Medulla oblongata (tissue), 1 donor: ENCODE data around the gene GPATCH1.
"Not testable (repeated sequence)": the region's sequence is repeated elsewhere in the genome, so short reads cannot be mapped to it uniquely, and the experiment has no call there.

Experiments
- DNase-seq: peaks from one replicate; pipeline ENCODE4 v3.0.0-alpha.2; 2015; ENCODE audit errors: extremely low spot score

The GPATCH1 gene

DNA sequence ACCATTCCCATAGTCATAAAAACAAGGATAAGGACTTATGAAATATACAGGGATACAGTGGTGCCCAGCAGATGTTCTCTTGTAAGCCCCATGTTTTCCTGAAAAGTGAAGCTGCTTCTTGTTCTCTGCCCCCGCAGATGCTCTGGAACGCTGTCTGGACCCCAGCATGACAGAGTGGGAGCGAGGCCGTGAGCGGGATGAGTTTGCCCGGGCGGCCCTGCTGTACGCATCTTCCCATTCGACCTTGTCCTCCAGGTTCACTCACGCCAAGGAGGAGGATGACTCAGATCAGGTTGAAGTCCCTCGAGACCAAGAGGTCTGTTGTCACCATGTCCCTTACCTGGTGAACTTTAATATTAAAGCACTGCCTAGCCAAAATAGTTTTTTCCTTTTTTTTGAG is 30.6 kb downstream of the GPATCH1 start:
- no peak for DNase-seq

DNA sequence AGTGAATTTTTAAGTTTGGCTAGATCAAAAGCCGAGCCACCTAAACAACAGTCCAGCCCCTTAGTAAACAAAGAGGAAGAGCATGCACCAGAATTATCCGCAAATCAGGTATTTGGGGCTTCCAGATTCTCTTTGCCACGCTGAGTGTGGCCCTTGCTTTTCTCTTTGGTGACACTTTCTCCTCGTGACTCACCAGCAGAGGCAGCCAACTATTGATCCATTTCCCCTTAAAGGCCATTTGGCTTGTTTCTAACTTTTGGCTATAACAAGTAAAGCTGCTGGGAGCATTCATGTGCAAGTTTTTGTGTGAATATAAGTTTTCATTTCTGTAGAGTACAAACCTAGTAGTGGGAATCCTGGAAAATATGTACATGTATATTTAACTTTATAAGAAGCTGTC is 33.3 kb downstream of the GPATCH1 start:
- DNase-seq: no peak

DNA sequence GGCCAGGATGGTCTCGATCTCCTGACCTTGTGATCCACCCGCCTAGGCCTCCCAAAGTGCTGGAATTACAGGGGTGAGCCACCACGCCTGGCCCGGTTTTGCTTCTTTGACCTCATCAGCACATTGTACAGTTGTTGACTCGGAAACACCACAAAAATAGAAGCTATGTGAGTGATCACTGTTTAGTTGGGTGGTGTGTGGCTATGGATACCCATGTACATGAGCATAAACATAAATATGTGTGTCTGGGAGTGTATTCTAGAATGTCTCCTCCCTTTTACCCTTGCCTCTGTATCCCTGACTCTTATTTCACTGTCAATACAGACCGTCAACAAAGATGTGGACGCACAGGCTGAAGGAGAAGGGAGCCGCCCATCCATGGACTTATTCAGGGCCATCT is 36.5 kb downstream of the GPATCH1 start:
- no peak for DNase-seq

DNA sequence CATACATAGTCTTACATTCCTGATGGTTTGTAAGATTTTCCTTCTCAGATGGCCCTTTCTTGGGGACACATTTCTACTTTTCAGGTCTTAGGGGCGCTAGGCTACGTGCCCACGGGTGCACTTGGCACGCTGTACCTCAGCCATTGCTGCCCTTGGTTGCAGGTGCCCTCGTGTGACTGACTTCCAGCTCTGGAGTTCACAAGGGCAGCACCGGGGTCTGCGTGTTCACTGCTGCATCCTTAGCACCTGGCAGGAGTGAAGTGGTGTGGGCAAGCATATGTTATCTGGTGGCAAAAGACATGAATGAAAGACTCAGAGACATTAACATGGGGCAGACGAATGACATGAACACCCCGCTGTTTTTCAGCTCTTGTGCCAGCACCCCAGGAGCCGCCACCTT is 37.7 kb downstream of the GPATCH1 start:
- DNase-seq: no peak

DNA sequence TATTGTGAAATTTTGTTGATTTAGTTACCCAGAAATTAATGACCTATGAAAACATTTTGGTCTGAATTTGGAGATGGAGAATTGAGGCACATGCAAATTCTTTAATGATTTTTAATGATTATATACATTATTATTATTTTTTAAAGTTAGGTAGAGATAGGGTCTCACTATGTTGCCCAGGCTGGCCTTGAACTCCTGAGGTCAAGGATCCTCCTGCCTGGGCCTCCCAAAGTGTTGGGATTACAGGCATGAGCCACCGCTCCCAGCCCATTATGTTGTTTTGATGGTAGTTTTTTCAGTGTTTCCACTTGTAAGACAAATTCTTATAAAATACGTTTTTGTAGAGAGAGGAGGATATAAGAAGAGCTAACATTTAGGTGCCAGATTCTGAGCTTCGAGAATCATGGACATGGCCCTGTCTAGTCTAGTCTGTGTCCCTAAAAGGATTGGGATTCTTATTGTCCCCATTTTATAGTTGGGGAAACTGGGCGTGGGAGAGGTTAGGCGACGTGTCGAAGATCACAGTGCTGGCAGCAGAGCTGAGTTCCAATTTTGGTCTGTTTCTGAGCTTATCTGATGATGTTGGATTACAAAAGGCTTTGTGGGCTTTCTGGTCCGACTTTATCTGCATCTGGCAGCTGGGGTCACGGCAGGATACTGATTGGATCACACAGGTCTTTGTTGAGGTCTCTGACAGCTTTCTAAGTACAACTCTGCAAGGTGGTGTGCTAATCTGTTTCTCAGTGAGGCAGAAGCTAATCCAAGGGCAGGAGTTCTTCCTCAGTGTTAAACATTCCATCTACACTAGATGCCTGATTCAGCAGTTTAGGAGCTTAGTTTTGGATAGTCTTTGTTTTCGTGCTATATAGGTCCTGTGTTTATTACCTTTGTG is 43.5 kb downstream of the GPATCH1 start:
- no peak for DNase-seq

DNA sequence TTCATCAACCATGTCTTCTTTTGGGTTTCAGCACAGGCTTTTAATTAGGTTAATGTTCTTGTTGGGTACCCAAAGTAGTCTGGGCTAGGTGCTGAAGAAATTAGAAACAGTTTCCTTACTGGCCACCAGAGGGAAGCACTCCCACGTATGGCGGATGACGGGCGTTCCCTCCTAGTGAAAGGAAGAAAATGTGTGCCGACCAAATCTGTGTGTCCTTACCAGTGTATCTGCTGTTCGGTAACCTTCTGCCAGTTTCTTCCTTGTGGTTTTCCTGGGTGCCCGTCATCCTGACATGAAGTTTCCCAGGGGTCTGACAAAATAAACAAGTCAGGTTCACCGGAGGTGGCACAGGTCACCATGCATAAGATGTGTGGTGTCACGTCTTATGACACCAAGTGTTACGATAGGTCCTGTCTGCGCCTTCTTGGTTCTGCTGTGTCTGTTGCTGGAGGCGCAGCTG is 45.0 kb downstream of the GPATCH1 start:
- DNase-seq: peak; percentile 64

DNA sequence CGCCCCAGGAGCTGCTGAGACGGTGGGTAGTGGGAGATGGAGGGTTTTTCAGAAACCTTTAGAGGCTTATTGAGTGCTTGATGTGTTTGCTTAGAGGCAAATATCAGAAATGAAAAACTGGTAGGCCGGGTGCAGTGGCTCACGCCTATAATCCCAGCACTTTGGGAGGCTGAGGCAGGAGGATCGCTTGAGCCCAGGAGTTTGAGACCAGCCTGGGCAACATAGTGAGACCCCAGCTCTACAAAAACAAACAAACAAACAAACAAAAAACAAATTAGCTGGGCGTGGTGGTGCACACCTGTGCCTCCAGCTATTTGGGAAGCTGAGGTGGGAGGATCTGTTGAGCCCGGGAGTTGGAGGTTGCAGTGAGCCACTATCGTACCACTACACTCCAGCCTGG is 45.7 kb downstream of the GPATCH1 start:
- DNase-seq: not testable (repeated sequence)

DNA sequence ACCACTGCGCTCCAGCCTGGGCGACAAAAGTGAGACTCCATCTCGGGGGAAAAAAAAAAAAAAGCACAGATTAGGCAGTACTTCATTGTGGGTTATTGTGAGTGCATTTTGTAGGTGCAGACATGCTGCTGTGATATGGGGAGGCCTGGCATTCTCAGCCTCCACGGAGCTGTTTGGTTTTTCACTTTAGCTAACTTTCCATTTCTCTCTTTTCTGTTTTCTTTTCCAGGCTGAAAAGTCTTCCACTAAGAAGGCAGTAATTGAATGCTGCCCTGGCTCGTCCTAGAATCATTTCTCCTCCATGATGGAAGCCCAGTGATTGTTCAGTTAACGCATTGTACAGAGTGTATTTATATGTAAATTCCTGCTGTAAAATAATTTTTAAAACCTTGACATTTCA is 48.9 kb downstream of the GPATCH1 start:
- DNase-seq: no peak

DNA sequence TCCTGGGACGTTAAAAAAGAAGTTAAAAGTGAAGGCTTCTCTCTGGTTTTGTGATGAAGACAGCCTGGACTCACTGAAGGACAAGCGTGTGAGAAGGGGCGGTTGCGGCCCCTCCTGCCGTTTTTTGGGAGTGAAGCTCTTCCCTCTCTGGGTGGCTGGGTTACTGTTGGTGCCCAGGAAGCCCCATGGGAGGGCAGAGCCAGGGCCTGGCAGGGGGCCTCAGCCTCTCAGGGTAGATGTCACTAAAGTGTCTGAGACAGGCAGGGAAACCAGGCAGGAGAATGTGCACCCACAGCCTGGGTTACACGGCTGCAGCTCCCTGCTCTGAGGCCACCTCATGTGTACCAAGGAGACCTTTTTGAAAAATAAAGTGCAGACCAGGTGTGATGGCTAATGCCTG is 49.5 kb downstream of the GPATCH1 start:
- no peak for DNase-seq

DNA sequence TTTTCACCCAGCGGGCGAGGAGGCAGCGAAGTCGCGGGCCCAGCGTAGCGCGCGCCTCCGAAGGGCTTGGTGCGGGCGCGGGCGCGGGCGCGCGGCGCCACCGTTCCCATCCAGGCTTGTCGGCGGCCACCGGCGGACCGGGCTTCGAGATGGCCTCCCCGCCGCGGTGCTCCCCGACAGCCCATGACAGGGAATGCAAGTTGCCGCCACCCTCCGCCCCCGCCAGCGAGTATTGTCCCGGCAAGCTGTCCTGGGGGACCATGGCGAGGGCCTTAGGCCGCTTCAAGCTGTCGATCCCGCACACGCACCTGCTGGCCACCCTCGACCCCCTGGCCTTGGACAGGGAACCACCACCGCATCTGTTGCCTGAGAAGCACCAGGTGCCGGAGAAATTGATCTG is 51.0 kb downstream of the GPATCH1 start, which contains the start of gene WDR88:
TSS of gene WDR88 (plus strand) at position 94 of the 400 bp plus-strand sequence. CDS start at position 150, 56 bp downstream.
- no peak for DNase-seq

DNA sequence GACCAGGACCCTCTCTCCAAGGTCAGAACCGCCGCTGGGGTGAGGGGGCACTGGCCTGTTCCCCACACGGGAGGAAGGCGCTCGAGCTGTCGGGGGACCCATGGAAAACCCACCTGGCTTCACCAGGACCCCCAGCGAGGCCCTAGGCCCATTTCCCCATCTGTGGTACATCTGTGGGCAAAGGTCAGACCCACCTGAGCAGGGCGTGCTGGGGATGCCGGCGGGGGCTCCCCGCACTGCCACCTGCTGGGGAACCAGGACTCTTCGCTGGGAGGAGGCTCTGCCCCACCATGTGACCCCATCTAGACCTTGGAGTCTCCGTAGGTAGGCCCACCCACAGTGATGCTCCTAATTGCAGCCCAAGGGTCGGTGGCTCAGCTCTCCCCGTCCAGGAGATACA is 51.4 kb downstream of the GPATCH1 start:
- DNase-seq: no peak

DNA sequence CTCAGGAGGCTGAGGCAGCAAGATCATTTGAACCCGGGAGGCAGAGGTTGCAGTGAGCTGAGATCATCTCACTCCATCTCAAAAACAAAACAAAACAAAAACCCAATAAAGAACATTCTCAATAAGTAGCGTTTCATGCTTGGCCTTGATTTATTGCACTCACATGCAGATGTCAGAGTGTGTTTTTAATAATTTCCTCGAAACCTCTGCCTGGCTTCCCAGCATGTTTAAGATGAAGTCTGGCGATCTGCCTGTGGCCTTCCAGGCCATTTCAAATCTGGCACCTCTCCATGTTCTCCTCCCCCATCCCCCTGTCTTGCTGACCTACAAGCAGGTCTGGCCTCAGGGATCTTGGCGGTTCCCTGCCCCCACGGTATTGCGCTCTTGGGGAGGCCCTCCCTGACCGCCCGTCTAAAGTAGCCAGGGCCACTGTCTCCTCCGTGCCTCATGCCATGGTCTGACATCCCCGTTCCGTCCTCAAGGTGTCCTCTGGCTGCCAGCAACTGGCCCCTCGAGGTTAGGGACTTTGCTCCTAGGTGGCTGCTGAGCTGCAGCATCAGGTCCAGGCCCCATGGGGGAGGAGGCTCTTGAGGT is 52.6 kb downstream of the GPATCH1 start:
- DNase-seq: no peak

DNA sequence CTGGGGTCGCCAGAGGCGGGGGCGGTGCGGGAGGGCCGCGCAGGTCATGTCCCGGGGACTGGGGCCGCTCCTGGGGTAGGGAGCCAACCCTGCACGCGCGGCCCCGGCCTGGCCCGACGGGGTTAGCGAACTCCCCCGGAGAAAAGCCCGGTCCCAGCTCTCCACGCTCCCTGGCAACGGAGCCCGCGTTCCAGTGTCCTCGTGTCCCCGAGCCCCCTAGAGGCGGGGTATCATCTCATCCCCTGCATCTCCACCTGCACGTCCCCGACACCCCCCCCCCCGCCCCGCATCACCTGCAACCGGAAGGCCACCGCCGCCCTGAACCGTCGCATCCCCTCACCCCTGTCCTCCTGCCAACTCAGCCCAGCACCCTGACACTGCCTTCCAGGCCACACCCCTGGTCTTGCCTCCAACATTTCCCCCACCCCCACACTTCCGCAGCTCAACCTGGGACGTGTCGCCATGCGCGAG is 53.6 kb downstream of the GPATCH1 start:
- no peak for DNase-seq

DNA sequence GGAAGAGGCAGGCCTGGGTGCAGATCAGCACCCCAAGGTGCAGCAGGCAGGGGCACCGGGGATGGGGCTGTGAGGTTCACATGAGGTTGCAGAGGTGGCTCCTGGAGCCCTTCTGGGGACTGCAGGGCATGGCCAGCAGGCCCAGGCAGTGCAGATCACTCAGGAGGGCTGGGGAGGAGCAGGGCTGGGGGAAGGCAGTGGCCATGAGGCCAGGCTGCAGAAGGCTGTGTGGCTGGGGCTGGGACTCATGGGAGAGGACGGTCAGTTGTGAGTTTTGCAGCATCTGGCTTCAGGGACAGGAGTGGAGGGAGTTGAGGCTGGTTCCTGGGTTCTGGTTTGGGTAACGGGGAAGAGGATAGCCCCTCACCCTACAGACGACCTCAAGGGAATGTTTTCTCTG is 58.2 kb downstream of the GPATCH1 start:
- DNase-seq: no peak

DNA sequence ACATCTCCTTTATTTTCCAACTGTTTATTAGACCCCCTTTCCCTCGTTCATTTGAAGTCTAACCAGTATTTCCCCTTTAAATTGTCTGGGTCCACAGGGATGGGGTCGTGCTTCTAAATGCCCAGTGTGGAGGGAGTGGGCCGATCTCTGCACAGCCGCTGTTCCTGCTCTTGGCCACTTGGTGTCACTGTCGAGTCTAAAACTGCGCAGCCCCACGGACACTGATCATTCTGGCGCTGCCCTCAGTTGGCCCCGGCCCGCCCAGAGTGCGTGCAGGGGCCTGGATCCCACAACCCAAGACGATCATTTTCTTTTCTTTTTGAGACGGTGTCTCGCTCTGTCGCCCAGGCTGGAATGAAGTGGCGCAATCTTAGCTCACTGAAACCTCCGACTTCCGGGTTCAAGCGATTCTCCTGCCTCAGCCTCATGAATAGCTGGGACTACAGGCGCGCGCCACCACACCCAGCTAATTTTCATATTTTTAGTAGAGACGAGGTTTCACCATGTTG is 63.0 kb downstream of the GPATCH1 start:
- DNase-seq: peak; percentile 73

DNA sequence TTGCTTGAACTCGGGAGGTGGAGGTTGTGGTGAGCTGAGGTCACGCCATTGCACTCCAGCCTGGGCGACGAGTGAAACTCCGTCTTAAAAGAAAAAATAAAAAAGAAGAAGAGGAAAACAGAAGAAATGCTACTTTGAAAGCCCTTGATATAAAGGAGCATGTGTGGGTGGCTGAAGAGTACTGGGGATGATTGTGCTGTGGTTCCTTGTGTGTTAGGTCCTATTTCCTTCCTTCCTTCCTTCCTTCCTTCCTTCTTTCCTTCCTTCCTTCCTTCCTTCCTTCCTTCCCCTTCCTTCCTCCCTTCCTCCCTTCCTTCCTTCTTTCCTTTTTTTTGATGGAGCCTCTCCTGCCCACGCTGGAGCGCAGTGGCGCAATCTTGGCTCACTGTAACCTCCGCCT is 65.2 kb downstream of the GPATCH1 start:
- DNase-seq: no peak

DNA sequence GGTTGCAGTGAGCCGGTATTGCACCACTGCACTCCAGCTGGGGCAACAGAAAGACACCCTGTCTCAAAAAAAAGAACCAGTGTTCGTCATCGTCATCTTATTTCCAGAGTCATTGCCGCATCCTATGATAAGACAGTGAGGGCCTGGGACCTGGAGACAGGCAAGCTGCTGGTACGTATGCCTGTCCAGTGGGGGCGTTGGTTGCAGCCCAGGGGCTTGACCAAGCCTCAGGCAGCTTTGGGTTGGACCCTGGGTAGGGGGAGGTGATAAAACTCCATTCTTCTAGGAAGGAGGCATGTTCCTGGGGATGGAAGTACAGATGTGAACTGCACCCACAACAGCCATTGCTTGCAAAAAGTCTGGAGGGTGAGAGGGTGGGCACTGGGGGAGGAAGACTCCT is 66.6 kb downstream of the GPATCH1 start:
- DNase-seq: no peak

DNA sequence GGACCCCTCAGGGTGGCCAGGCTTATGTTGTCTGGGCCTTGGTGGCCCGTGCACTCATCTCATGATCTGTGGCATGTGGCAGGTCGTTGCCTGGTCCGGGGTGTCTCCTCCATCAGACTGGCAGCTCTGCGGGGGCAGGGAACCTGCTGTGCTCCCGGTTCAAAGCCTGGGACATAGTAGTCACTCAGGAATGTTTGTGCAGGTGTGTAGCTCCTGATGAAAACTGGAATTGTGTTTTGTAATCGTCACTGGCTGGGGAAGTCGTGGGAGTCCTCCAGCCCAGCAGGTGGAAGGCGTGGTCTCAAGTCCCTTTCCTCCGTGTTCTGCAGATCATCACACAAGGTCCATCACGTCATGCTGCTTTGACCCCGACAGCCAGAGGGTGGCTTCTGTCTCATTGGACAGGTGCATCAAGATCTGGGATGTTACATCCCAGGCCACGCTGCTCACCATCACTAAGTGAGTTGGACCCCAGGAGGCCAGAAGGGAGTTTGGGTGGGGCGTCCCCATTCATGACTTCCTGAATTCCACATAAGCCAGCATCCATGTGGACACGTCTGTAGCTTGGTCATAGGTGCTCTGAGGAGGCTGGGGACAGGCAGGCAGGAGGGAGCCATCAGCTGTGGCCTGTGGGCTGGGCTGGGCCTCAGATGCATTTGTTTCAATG is 70.0 kb downstream of the GPATCH1 start:
- DNase-seq: no peak

DNA sequence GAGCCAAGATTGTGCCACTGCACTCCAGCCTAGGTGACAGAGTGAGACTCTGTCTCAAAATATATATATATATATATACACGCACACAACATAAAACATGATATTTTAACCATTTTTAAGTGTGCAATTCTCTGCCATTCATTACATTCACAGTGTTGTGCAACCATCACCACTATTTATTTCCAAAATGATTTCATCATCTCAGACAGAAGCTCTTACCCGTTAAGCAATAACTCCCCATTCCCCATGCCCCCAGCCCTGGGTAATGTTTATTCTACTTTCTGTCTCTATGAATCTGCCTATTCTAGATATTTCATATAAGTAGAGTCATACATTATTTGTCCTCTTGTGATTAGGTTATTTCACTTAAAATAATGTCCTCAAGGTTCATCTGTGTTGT is 71.2 kb downstream of the GPATCH1 start:
- DNase-seq: no peak

DNA sequence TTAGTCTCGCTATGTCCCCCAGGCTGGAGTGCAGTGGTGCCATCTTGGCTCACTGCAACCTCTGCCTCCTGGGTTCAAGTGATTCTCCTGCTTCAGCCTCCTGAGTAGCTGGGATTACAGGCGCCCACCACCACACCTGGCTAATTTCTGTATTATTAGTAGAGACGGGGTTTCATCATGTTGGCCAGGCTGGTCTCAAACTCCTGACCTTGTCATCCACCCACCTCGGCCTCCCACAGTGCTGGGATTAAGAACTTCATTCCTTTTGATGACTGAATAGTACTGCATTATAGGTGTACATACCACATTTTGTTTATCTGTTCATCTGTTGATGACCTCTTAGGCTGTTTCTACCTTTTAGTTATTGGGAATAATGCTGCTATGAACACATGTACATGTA is 71.6 kb downstream of the GPATCH1 start:
- DNase-seq: not testable (repeated sequence)

DNA sequence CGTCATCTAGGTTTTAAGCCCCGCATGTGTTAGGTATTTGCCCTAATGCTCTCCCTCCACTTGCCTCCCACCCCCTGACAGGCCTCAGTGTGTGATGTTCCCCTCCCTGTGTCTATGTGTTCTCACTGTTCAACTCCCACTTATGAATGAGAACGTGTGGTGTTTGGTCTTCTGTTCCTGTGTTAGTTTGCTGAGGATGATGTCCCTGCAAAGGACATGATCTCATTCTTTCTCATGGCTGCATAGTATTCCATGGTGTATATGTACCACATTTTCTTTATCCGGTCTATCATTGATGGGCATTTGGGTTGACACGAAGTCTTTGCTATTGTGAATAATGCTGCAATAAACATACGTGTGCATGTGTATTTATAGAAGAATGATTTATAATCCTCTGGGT is 73.3 kb downstream of the GPATCH1 start:
- not testable (repeated sequence) for DNase-seq

DNA sequence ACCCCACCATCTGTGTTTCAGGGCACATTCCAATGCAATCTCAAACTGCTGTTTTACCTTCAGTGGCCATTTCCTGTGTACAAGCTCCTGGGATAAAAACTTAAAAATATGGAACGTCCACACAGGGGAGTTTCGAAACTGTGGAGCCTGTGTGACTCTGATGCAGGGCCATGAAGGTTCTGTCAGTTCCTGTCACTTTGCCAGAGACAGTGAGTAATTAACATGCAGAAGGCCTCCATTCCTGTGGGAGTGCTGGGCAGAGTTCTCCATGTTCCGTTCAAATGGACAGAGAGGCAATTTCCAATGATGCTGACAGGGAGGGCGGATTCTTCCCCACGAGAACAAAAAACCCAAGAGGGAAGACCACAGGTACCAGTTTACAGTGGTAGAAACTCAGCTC is 75.4 kb downstream of the GPATCH1 start:
- DNase-seq: no peak
